CD4-positive, alpha-beta T cell treated with Interleukin-17A for 4 hours (primary cell): Measurements from ENCODE around the gene HCRT.
A peak's percentile ranks its signal among the peaks of the same experiment; 100 is the strongest.
"Not testable (repeated sequence)": the region's sequence is repeated elsewhere in the genome, so short reads cannot be mapped to it uniquely, and the experiment has no call there.

Experiments used
- DNase-seq: peaks from one replicate; pipeline ENCODE4 v3.0.0-alpha.2; 2020; ENCODE audit warnings: mixed read lengths

HCRT gene, protein sequence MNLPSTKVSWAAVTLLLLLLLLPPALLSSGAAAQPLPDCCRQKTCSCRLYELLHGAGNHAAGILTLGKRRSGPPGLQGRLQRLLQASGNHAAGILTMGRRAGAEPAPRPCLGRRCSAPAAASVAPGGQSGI

DNA sequence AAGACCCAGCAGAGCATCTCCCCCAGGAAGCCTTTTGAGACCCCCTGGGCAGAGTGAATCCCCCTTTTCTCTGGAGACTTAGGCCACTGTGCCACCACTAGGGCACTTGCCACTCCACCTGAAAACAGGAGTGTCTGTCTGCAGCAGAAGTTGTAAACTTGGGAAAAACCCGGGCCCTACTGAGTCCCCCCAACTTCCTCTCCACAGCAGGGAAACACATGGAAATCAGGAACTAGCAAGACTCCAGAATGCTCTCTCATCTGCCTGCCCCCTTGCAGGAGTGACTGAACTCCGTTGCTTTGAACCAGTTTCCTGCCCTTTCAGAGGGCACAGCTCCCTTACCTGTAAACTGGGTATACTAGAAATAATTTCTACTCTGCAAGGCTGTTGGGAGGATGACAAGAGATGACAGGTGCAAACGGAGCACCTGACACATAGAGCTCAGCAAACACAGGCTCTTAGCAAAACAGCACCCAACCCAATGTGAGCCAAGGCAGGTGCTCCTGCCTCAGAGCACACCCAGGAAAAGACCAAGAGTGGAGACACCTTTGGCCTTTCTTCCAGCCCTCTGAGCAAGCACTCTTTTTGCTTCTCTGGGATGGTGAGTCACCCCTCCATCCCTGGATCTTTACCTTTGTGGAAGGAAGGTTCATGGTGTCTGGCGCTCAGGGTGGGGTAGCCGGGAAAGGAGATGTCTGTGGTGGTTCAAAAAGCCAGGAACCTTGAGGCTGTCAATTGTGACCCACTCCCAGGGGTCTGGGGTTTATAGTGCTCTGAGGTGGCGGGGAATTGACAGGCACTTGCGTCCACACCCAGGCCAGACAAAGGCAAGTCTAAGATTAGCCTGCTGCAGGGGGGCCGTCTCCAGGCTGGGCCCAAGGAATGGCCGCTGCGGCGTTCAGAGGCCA lies at the start of gene HCRT:
TSS of gene HCRT (minus strand) at position 740 of the 908 bp plus-strand sequence. CDS start at position 653, 87 bp downstream.
- DNase-seq: peak; percentile 20

DNA sequence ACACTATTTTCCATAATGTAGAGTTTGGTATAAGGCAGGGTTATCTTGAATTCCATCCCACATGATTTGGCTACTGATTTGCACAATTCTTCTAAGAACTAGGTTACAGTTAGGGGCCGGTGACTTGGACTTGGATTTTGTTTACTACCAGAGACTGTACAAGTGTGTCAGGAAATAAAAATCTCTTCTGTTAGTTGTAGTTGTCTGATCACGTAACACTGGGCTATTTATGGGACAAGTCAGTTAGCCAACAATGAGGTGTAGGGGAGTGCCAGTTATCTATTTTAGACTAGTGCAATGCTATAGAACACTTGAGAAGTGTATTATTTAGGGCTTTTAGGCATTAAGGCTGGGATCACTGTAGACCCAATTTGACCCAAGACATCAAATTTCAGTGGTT lies 48.7 kb upstream of the HCRT start:
- DNase-seq: no peak

DNA sequence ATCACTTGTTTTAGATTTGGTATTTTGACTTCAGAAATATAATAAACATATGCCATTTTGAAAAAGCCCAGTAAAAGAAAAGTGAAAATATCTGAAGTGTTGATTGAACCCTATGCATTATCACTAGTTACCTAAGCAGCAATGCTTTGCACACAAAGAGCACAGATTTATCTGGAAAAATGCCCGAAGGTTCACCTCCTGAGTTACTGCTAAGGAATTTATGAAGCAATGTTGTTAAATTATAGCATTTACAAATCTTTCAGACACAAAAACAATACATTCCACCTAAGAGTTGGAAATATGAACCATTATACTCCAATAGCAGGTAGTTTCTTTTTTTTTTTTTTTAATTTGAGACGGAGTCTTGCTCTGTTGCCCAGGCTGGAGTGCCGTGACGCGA lies 47.9 kb upstream of the HCRT start:
- DNase-seq: no peak

DNA sequence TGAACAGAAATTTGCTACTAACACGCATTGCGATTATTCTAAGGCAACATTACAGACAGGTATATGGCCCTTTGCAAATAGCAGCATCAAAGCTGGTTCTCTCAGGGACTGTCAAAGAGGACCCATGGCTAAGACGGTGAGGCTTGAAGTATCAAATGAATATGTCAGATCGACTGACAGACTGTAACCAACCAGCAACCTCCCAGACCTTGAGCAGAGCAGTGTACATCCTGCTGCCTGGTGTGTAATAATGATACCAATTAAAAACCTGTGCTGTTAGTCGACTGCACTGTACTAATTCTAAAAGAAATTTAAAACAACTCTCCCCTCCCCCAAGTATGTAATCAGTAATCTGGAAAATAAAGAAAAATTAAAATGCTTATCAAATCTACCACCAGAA lies 45.0 kb upstream of the HCRT start:
- DNase-seq: no peak

DNA sequence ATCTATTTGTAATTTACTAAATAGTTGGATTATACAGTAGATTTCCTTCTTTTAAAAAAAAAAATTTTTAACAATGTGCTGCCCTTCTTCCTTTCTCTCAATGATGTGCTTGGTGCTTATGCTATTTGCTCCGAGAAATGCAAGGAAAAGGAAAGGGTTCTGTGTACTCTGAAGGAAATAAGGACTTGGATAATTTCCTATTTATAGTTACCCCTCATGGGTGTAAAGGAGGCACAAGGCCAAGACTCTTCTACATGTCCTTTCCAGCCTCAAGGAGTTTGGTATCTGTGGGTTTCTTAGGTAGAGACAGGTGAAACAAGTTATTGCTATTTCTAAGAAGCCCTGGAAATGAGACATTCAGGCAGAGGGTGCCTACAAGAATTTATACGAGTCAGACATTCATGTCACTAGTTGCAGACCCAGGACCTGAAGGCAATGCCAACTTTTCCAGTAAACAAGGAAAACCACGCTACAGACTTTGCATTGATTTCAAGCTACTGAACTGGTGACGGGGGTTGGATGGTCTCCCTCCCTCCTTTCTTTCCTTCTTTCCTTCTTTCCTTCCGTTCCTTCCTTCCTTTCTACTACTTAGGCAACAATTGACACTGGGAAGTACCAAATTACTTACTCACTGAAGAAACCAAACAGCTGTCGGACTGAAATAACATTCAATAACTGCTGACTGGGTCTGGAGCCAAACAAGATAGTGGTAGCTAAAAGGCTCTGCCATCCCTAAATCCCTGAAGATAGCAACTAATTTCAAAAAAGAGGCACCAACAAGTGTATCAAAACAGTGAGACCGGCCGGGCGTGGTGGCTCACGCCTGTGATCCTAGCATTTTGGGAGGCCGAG lies 42.8 kb upstream of the HCRT start:
- no peak for DNase-seq

DNA sequence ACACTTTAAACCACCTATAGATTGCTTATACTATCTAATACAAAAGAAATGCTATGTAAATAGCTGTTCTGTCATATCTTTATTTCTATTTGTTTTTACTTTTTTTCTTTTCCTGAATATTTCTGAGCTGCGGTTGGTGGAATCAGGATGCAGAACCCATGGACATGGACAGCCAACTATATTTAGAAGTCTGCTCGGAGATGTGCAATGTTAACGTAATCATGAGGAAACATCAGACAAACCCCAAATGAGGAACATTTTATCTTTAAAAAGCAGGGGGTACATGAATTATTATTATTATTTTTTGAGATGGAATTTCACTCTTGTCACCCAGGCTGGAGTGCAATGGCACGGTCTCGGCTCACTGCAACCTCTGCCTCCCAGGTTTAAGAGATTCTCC lies 40.4 kb upstream of the HCRT start:
- DNase-seq: no peak

DNA sequence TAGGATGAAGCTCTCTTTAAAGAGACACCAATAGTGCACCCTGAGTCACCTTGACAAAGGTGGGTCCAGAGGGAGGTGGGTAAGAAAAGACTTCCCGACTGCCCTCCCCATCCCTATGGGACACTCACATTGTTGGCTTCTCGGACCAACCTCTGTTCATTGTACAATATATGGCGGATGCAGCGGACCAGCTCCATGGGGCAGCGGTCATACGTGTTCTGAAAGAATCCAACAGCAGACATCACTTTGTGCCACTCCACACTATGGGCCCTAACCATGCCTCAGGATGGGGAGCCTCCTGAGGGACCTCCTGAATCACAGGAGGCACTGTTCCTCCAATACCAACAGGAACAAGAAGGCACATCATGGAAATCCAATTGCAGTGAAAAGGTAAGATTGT lies 39.4 kb upstream of the HCRT start:
- no peak for DNase-seq

DNA sequence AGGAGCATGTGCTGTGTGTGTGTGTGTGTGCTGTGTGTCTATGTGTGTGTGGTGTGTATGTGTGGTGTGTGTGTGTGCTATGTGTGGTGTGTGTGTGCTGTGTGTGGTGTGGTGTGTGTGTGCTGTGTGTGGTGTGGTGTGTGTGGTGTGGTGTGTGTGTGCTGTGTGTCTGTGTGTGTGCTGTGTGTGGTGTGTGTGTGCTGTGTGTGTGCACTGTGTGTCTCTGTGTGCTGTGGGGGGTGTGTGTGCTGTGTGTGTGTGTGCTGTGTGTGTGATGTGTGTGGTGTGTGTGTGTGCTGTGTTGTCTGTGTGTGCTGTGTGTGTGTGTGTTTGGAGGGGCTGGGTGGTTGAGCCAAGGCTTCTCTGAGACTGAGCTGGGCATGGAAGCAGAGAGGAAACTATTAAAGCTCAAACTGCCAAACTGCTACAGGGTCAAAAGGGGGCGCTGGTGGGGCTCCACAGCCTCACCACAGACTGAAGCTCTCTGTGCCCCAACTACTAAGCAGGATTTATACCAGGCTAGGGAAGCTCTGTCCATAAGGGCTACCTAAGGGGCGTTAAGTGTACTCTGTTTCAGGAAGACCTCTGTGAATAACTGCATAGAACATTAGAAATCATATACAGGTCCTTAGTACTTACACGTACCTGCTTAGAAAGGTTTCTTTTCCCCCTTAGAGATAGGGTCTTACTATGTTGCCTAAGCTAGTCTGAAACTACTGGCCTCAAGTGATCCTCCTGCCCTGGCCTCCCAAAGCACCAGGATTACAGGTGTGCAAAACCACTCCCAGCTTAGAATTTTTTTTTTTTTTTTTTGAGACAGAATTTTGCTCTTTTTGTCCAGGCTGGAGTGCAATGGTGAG lies 36.9 kb upstream of the HCRT start:
- DNase-seq: peak; percentile 79

DNA sequence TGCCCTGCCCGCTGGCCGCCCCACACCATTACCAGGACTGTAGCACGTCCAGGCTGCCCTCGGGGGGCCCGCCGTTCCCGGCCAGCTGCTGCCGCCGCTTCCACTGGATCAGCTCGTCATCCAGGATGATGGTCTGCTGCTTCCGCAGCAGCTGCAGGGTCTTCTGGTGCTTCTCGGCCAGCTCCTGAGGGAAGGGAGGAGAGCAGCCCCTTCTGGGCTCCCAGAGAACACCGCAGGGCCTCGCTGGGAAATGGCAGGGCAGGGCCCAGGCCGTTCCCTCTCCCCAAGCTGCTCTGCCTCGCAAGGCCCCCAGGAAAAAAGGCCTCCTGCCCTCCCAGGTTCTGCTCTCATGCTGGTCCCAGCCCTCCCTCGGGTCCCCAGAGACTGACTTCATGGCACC lies 34.0 kb upstream of the HCRT start:
- DNase-seq: not testable (repeated sequence)

DNA sequence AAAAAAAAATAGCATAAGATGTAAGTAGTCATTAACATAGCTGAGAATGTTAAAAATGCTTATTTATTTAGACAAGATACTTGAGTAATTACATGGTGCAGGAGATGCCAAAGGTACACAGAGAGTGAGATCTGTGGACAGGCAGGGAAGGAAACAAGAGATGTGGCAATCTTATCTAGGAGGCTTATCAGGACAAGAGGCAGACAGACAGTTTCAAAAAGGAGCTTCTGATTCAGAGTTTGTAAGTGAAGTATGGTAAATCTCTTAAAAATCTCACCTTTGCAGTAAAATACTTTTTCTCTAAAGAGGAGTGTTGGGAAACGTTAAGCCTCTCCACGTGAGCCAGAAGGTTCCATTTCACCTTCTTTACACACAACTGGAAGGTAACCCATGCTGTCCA lies 28.9 kb upstream of the HCRT start:
- DNase-seq: no peak

DNA sequence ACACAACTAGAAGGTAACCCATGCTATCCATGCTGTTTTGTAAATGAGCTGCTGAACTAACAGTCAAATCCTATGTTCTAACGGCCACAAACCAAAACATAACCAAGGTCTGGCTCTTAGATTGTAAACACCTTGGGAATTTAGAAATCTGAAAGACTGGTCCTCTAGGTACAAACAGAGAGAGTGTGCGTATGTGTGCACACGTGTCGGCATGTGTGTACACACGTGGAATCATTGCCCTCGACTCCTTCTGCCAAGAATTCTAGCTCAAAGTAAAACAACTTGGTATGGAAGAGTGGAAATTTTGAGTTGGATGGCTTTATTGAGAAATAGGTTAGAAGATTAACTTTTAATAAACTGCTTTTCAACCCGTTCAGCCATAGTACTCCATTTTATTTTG lies 27.1 kb upstream of the HCRT start:
- no peak for DNase-seq

DNA sequence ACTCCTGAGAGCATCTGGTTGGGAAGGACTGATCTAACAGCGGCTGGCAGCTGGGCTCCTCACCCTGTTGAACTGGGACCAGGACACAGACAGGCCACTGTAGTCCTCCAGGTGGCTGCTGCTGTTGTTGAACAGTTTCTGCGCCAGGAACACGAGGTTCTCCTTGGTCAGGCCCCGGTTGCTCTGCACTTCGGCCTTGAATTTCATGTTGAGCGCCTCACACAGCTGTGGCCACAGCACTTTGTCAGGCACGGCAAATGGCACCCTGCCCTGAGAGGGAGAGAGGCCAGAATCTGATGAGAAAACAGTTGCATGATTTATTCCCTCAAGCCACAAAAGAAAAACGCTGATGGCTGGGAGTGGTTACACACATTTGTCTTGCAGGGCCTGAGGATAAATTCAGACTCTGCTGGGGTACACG lies 26.7 kb upstream of the HCRT start:
- DNase-seq: not testable (repeated sequence)

DNA sequence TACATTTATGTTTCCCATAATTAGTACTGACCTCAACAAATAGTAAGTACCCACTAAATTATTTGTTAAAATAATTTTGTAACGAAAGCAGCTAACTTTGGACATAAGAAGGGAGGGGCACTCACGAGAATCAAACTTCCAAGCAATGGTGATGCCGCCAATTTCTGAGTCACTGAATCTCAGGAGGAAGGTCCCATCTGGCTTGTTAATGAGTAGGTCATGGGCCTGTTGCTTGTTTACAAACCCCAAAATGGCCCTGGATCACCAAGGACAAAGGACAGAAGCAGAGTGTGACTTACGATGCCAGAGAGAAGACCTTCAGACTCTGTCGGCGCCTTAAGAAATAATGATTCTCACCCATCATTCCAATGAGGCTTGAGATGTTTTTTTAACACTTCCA lies 24.8 kb upstream of the HCRT start:
- no peak for DNase-seq

DNA sequence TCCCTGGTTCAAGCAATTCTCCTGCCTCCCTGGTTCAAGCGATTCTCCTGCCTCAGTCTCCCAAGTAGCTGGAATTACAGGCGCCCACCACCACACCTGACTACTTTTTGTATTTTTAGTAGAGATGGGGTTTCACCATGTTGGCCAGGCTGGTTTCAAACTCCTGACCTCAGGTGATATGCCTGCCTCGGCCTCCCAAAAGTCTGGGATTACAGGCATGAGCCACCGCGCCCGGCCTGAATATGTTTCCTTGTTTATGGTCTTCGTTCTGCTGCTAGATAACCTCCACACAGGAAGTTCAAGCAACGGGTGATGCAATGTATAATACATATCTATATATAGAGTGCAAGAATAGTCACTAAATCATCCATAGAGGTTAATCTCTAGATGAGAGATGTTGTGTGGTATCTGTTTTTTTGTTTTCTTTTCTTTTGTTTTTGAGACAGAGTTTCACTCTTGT lies 20.9 kb upstream of the HCRT start:
- not testable (repeated sequence) for DNase-seq

DNA sequence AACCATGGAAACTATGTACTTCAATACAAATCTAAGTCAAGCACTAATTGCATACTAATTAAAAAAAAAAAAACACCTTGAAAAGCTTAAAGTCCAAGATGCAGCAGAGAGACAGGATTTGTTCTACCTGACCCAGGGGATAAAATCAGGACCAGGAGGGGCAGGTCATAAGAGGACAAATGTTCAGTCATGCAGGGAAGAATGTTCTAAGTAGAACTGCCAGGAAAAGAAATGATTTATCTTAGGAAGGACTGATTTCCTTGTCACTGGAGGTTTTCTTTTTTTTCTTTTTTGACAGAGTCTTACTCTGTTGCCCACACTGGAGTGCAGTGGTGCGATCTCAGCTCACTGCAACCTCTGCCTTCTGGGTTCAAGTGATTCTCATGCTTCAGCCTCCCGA lies 18.1 kb upstream of the HCRT start:
- DNase-seq: no peak

DNA sequence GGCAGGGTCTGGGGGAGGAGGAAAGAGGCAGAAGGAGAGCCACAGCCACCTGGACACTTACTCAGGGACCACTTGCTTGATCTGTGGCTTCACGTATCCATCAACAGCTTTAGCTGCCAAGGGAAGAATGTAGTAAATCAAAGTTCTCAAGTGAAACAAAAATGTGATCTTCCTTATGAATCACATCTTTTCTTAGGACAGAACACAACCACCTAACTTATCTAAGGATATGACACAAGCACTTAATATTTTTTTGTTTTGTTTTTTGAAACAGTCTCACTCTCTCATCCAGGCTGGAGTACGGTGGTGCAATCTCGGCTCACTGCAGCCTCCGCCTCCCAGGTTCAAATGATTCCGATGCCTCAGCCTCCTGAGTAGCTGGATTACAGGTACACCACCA lies 17.4 kb upstream of the HCRT start:
- DNase-seq: no peak

DNA sequence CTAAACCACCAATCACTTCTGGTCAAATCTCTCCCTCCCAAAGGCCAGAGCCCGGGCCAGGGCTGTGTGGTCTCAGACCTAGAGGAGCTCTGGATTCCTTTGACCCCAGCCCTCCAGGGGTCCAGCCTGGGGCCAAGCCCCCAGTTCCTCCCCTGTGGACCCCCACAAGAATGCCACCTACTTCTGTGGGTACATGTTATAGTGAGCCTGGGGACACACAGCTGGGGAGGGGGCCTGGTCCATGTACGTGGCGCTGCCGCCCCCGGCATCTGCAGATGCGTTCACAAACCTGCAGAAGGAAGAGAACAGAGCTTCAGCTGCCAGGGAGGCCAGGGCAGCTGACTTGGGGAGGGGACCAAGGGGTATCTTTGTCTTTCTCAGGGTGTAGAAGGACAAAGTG lies 16.9 kb upstream of the HCRT start:
- no peak for DNase-seq

DNA sequence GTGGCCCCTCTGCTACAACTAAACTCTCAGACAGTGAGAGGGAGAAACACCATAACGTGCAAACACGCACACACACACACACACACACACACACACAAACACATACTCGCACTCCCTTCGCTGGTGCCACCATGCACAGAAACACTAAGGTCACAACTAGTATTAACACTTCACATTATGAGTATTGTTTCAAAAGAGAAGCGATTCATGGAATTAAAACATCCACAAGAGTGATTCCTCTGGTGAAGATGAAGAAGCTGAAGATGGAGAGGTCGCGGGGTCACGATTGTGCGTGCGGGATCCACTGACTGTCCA lies 16.2 kb upstream of the HCRT start:
- no peak for DNase-seq

DNA sequence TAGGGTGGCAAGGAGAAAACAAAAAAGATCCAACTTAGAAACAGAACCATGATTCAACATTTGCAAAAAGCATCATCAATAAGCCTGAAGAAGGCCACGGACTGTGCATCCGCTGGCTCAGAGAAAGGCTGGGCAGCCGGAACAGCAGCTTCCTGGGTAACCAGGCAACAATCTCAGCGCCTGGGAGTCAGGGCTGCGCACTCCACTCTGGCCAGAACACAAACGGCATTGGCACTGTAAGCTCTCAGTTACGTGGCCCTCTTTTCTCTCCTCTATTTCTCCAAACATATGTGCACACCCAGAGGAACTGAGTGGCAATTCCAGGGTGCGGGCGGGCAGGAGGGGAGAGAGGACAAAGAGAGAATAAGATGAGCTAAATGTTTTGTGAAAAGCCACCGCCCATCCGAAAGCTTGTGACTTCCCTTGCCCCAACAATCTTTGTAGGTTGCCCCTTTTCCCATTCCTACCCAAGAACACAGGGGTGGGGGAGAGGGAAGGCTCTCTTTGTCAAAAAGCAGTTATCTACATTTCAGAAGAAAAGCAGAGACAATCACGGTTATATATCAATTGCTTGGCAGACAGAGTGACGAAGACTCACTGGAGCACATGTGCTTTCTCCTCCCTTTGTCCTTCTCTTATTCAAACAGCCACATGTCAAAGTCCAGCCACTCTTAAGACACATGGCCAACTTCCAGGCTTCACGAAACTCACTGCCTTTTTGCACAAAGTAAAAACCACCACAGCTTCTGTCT lies 15.6 kb upstream of the HCRT start:
- DNase-seq: no peak

DNA sequence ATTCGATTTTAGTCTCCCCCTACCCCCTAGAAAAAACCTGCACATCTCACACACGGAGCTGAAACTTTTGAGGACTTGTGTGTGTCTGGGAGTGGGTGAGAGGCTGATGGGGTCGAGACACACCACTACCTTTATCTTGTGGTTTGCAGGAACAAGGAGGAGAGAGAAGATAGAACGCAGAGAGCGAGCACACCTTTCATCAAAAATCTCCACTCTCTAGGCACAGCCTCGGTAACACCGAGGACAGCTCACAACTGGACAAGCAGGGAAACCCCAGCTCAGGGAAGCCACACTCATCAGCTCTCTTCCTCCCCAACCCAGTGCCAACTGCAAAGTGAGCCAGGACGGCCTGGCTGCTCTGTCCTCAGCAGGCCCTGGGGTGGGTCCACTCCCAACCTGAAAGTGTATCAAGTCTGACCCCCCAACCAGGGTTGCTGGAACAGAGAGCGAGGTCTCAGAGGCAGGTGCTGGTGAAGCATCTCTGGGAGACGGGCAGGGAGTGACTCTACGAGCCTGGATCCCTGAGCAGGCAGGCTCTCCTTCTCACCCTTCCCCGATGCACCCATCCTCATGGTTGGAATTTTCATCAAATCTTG lies 14.3 kb upstream of the HCRT start:
- DNase-seq: no peak

DNA sequence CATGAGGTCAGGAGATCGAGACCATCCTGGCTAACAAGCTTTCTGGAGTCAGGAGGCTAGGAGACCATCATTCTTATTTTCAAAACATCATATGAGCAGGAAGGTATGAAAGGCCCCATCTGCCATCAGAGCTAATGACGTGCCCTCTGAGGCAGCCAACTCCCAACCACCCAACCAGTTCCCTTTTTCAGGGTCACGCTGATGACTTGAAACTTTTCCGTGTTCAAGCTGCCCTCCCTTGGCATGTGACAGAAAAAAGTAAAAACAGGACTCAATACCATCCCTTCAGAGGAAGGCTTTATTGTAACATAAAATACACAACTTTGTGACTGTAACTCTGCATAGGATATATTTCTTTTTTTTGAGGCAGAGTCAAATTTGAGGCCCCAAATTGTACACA lies 13.6 kb upstream of the HCRT start:
- no peak for DNase-seq
